Mesangial cell (primary cell): ENCODE results near the gene VWA5B1. TPM values are rescaled to one million over a fixed set of nuclear protein-coding genes. Genes with fewer than 3 reads are reported as not detected.

ENCODE experiments used
- total RNA-seq: library from RNA; depleted of rRNA; stranded (reverse); fragments of >200 nt; gene quantifications from 2 replicates; pipeline ENCODE4 v1.2.3, GENCODE V29; 2015

Gene VWA5B1
- not detected in 2 replicates for total RNA-seq

DNA sequence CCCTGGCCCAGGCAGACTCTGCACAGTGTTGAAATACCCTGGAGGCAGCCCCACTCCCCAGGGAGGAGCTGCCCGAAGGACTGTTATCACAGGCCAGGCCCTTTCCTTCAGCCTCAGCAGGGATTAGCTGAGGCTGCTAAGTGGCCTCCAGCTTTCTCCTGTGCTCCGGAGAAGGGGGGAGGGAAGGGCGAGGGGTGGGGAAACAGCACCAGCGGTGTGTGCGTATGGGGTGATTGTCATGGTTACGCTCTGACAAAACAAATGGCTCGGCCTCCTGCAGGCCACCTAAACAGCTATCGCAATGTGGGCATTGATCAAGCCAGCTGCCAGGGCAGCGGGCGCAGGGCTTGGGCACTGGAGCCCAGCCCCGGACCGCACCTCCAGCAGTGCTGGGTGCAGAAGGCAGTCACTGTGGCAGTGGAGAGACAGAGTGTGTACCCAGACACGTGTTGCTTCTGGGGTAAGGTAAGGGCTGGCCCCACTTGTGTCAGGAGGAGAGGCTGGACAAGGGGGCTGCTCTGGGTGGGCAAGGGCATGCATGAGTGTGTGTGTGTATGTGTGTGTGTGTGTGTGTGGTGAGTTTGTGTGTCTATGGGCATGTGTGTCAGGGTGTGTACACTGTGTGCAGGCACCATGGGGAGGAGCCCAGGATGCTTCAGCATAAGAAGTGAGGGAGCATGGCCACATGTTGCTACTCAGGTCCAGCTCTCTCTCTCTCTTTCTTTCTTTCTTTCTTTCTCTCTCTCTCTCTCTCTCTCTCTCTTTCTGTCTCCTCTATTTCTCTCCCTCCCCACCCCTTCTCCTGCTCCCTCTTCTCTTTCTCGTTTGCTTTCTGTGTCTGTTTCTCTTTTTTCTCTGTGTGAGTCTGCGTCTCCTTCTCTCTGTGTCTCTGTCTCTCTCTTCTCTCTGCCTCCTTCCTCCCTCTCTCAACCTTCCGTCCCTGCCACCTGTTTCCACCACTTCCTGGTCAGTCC lies at the start of gene VWA5B1:
Gene VWA5B1, plus strand, starts transcription at position 252 of the 974 bp plus-strand sequence. CDS start 19,727 bp downstream, outside the sequence.

Other genes starting within 250 kb of the VWA5B1 start
- not detected in 2 replicates for gene PLA2G5, start 220.7 kb upstream of the VWA5B1 start, total RNA-seq
- gene PLA2G2D, start 171.3 kb upstream of the VWA5B1 start, total RNA-seq, result not detected in 2 replicates
- not detected in 2 replicates for gene PLA2G2F, start 151.6 kb upstream of the VWA5B1 start, total RNA-seq
- gene UBXN10, start 104.8 kb upstream of the VWA5B1 start, total RNA-seq, result under 0.01 and 0.13 TPM in 2 replicates
- gene PLA2G2C, start 104.4 kb upstream of the VWA5B1 start, total RNA-seq, result not detected in 2 replicates
- gene CAMK2N1, start 195.3 kb downstream of the VWA5B1 start, total RNA-seq, result 6.4 and 14.1 TPM in 2 replicates
- gene MUL1, start 217.3 kb downstream of the VWA5B1 start, total RNA-seq, result 22.3 and 32.8 TPM in 2 replicates